EL (cell line): ENCODE results near the gene PFKFB4.

Experiments used
- DNase-seq: peaks from one replicate; pipeline ENCODE4 v3.0.0-alpha.2; 2016

The PFKFB4 gene

GRCh38 chr3:48556796-48557626, at the start of gene PFKFB4:
Gene PFKFB4 (minus strand): TSS chr3:48556803. CDS start chr3:48556777, 26 bp downstream.
- DNase-seq: peak; percentile 100

- DNase-seq: no peak
Observed at GRCh38 chr3:48601622-48601994, 45.0 kb upstream of the PFKFB4 start.

- no peak for DNase-seq
Observed at GRCh38 chr3:48600711-48601621, 44.4 kb upstream of the PFKFB4 start.

GRCh38 chr3:48599509-48600285, 43.1 kb upstream of the PFKFB4 start:
- no peak for DNase-seq

GRCh38 chr3:48599077-48599501, 42.5 kb upstream of the PFKFB4 start:
- no peak for DNase-seq

GRCh38 chr3:48598323-48599076, 41.9 kb upstream of the PFKFB4 start:
- peak; percentile 97 for DNase-seq

- DNase-seq: no peak
Observed at GRCh38 chr3:48597408-48597800, 40.8 kb upstream of the PFKFB4 start.

- DNase-seq: no peak
Observed at GRCh38 chr3:48596676-48597407, 40.2 kb upstream of the PFKFB4 start.

GRCh38 chr3:48596157-48596556, 39.6 kb upstream of the PFKFB4 start:
- DNase-seq: no peak

- DNase-seq: peak; percentile 97
Observed at GRCh38 chr3:48595526-48596121, 39.0 kb upstream of the PFKFB4 start.

GRCh38 chr3:48595075-48595525, 38.5 kb upstream of the PFKFB4 start, which contains the start of gene COL7A1:
Gene COL7A1 (minus strand): TSS chr3:48595329. CDS start chr3:48595159, 170 bp downstream.
- DNase-seq: no peak

GRCh38 chr3:48594417-48595049, 37.9 kb upstream of the PFKFB4 start:
- DNase-seq: peak; percentile 59

- DNase-seq: no peak
Observed at GRCh38 chr3:48593337-48593736, 36.7 kb upstream of the PFKFB4 start.

- DNase-seq: peak; percentile 30
Observed at GRCh38 chr3:48592519-48593087, 36.0 kb upstream of the PFKFB4 start.

- no peak for DNase-seq
Observed at GRCh38 chr3:48591886-48592518, 35.4 kb upstream of the PFKFB4 start.

- no peak for DNase-seq
Observed at GRCh38 chr3:48591436-48591835, 34.8 kb upstream of the PFKFB4 start.

GRCh38 chr3:48588230-48588629, 31.6 kb upstream of the PFKFB4 start:
- DNase-seq: no peak

- no peak for DNase-seq
Observed at GRCh38 chr3:48587686-48588085, 31.1 kb upstream of the PFKFB4 start.

GRCh38 chr3:48585411-48585810, 28.8 kb upstream of the PFKFB4 start:
- no peak for DNase-seq
